ENCODE results near the gene ZDHHC22.

DNA sequence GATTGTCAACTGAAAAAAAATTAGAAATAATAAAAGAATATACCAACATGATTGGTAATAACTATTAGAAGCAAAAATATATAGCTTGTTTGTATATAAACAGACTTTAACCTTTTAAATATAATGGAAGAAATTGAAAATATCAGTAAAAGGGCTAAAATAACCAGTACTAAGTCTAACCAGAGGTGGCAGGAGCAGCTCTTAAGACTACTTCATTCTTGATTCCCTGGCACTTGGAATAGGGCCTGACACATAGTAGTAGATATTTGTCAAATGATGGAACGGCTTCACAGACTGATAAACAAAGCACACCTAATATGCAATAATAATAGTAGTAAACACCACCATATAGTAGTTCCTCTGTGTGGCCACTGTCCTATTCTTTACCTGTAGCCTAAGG lies 49.4 kb upstream of the ZDHHC22 start:
- TF ChIP-seq, protein P1, sequence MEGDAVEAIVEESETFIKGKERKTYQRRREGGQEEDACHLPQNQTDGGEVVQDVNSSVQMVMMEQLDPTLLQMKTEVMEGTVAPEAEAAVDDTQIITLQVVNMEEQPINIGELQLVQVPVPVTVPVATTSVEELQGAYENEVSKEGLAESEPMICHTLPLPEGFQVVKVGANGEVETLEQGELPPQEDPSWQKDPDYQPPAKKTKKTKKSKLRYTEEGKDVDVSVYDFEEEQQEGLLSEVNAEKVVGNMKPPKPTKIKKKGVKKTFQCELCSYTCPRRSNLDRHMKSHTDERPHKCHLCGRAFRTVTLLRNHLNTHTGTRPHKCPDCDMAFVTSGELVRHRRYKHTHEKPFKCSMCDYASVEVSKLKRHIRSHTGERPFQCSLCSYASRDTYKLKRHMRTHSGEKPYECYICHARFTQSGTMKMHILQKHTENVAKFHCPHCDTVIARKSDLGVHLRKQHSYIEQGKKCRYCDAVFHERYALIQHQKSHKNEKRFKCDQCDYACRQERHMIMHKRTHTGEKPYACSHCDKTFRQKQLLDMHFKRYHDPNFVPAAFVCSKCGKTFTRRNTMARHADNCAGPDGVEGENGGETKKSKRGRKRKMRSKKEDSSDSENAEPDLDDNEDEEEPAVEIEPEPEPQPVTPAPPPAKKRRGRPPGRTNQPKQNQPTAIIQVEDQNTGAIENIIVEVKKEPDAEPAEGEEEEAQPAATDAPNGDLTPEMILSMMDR (IDR thresholded peaks at IDR 0.05; ENCODE audit: poor library complexity, severe bottlenecking): no peak
- TF ChIP-seq RAD21 (conservative IDR thresholded peaks at IDR 0.05) (no peak), EZH2 (IDR thresholded peaks at IDR 0.05; ENCODE audit: borderline replicate concordance, insufficient read depth, low read length, poor library complexity, severe bottlenecking) (no peak), REST (IDR thresholded peaks at IDR 0.05; ENCODE audit: borderline replicate concordance) (no peak), POLR2AphosphoS5 (IDR thresholded peaks at IDR 0.05) (no peak), TAF1 (IDR thresholded peaks at IDR 0.05; ENCODE audit: low read depth) (no peak), MXI1 (conservative IDR thresholded peaks at IDR 0.05; ENCODE audit: poor library complexity, severe bottlenecking) (no peak), SMC3 (conservative IDR thresholded peaks at IDR 0.05; ENCODE audit: poor library complexity) (no peak)

All from neural cell (in vitro differentiated cells).